OCI-LY3 (cell line): ENCODE results near the gene GDNF.
"Not testable (repeated sequence)": the region's sequence is repeated elsewhere in the genome, so short reads cannot be mapped to it uniquely, and the experiment has no call there.

Source experiments
- CTCF ChIP-seq: fragments of 200-600, 300-600 bp; sonication (generic); IDR thresholded peaks from 2 replicates; pipeline ENCODE4 v1.5.1; 2014; ENCODE audit warnings: antibody characterized with exemption, low read length, low read depth
- EZH2phosphoT487 ChIP-seq: fragments of 200-600 bp; shearing (Covaris generic); IDR thresholded peaks from 2 replicates; pipeline ENCODE4 v1.6.1; 2018; ENCODE audit warnings: antibody characterized with exemption, mixed run types, low read depth

DNA sequence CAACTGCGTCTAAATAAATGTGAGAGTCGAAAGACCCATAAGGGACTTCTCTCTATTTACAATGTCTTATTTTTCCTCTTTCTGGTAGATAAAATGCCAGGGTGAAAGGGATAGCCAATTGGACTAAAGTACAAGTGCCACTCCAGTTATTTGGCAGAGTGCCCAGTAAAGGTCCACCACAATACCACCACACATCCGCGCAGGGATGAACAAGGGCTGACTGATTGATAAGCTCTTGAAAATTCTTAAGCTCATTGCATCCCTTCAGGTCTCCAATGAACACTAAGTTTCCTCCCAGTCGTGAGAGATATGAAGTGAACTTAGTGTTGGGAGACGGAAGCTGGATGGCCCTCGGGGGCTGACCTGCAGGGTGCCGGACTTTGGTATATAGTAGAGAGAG is 58.4 kb downstream of the GDNF start:
- not testable (repeated sequence) for TF ChIP-seq CTCF, EZH2phosphoT487
